Upper lobe of left lung (tissue), 6 donors: ENCODE data around the gene NCAM2. TPM values are rescaled to one million over a fixed set of nuclear protein-coding genes. Genes with fewer than 3 reads are reported as not detected.

Experiments
- ATAC-seq, 2 donors: fragments of 200-7000 bp; cut with Tn5 transposase; one replicate each; pipeline ENCODE4 v1.9.1; 2022; ENCODE audit warnings: mild to moderate bottlenecking in 2 of 2, moderate library complexity in 2 of 2; ENCODE audit not compliant: low FRiP score in 2 of 2
- DNase-seq, 2 donors: peaks; one replicate each; pipeline ENCODE4 v3.0.0-alpha.2; 2019 to 2020
- H3K27ac ChIP-seq, 4 donors: fragments of 200-600 bp; sonication (generic); one replicate each; pipeline ENCODE4 v1.5.1; 2016 to 2019
- H3K27me3 ChIP-seq, 4 donors: fragments of 200-600 bp; sonication (generic); one replicate each; pipeline ENCODE4 v1.5.1; 2017 to 2019
- H3K36me3 ChIP-seq, 4 donors: fragments of 200-600 bp; sonication (generic); one replicate each; pipeline ENCODE4 v1.5.1; 2016 to 2019
- H3K4me1 ChIP-seq, 4 donors: fragments of 200-600 bp; sonication (generic); one replicate each; pipeline ENCODE4 v1.5.1; 2018 to 2019
- H3K4me3 ChIP-seq, 4 donors: fragments of 200-600 bp; sonication (generic); one replicate each; pipeline ENCODE4 v1.5.1; 2017 to 2019; ENCODE audit warnings: mild to moderate bottlenecking in 2 of 4, moderate library complexity in 1 of 4
- H3K9me3 ChIP-seq, 4 donors: fragments of 200-600 bp; sonication (generic); one replicate each; pipeline ENCODE4 v1.5.1; 2018 to 2019
- CTCF ChIP-seq, 6 experiments: fragments of 450-650 bp in 4 of 6; fragments of 200-600 bp in 2 of 6; sonication (generic) in 2 of 6; IDR thresholded peaks; one replicate each; pipeline ENCODE4 v1.5.1; 2016 to 2019; ENCODE audit warnings: antibody characterized with exemption in 6 of 6
- EP300 ChIP-seq, 4 donors: sonication (generic); formaldehyde crosslinking; IDR thresholded peaks; one replicate each; pipeline ENCODE4 v1.5.1; 2017; ENCODE audit warnings: antibody characterized with exemption in 4 of 4, control low read depth in 2 of 4
- POLR2A ChIP-seq, 4 donors: fragments of 450-650 bp; IDR thresholded peaks; one replicate each; pipeline ENCODE4 v1.5.1; 2016 to 2017; ENCODE audit warnings: antibody characterized with exemption in 4 of 4, mild to moderate bottlenecking in 2 of 4
- POLR2AphosphoS5 ChIP-seq, 2 donors: sonication (generic); formaldehyde crosslinking; IDR thresholded peaks; one replicate each; pipeline ENCODE4 v1.5.1; 2017; ENCODE audit warnings: antibody characterized with exemption in 2 of 2
- WGBS, 2 donors: methylation state at CpG; one replicate each; pipeline ENCODE4 v1.1.5; 2017 to 2018; 5-methylcytosine and 5-hydroxymethylcytosine counted together
- total RNA-seq, 6 donors: library from RNA; depleted of rRNA in 4 of 6; stranded (reverse); fragments of >200 nt in 4 of 6; gene quantifications; one replicate each; pipeline versions ENCODE4 v1.1.0 to v1.2.1, GENCODE V29; 2016 to 2021
- donor health status: DM: no; HTN: no; CAD: no; lungs with moderate emphysema.
- donor health status: DM: no; HTN: yes; CAD: no; lungs with severe emphysema.

The NCAM2 gene
- total RNA-seq, 6 donors from 2014 or later, result 2.0 to 8.6 (median 2.9) TPM

GRCh38 chr21:21084179-21084578, 86.0 kb downstream of the NCAM2 start:
- 46 to 58% methylated on average over 1 of the region's 1 CpG for WGBS, 2 donors

GRCh38 chr21:21085206-21085605, 87.0 kb downstream of the NCAM2 start:
- 60 to 64% methylated on average over 3 of the region's 3 CpGs for WGBS, 2 donors
- TF ChIP-seq POLR2AphosphoS5 (IDR thresholded peaks at IDR 0.05), result no peak
- DNase-seq (no peak), ATAC-seq (no peak)
- Histone ChIP-seq H3K36me3 (no peaks in the 10 kb centered on the region), H3K27ac (no peak overlapping the region), H3K4me3 (no peak overlapping the region), H3K4me1 (no peaks in the 10 kb centered on the region), H3K9me3 (no peaks in the 10 kb centered on the region), H3K27me3 (no peaks in the 10 kb centered on the region)

More at GRCh38 chr21:21084179-21084578, 86.0 kb downstream of the NCAM2 start:
- ATAC-seq (no peak), DNase-seq (no peak)
- Histone ChIP-seq H3K27me3 (no peaks in the 10 kb centered on the region), H3K4me1 (no peaks in the 10 kb centered on the region), H3K36me3 (no peaks in the 10 kb centered on the region), H3K4me3 (no peak overlapping the region), H3K27ac (peak overlapping the region in 1 of 4 donors; percentile 17), H3K9me3 (no peaks in the 10 kb centered on the region)
- no peak for TF ChIP-seq CTCF (IDR thresholded peaks at IDR 0.05)
- TF ChIP-seq POLR2A (IDR thresholded peaks at IDR 0.05), result no peak
- no peak for TF ChIP-seq POLR2AphosphoS5 (IDR thresholded peaks at IDR 0.05)
- TF ChIP-seq EP300 (IDR thresholded peaks at IDR 0.05), result no peak

GRCh38 chr21:21096956-21097355, 98.7 kb downstream of the NCAM2 start:
- 56 to 60% methylated on average over 5 of the region's 5 CpGs for WGBS, 2 donors
- Histone ChIP-seq H3K36me3 (no peaks in the 10 kb centered on the region), H3K4me3 (no peak overlapping the region), H3K9me3 (no peaks in the 10 kb centered on the region), H3K27ac (no peak overlapping the region), H3K4me1 (no peaks in the 10 kb centered on the region), H3K27me3 (no peaks in the 10 kb centered on the region)
- DNase-seq (no peak), ATAC-seq (no peak)
- TF ChIP-seq POLR2AphosphoS5 (IDR thresholded peaks at IDR 0.05) (no peak), CTCF (IDR thresholded peaks at IDR 0.05) (no peak), EP300 (IDR thresholded peaks at IDR 0.05) (no peak), POLR2A (IDR thresholded peaks at IDR 0.05) (no peak)

GRCh38 chr21:21097466-21097865, 99.3 kb downstream of the NCAM2 start:
- Histone ChIP-seq H3K4me3 (no peak overlapping the region), H3K27me3 (no peaks in the 10 kb centered on the region), H3K27ac (no peak overlapping the region), H3K9me3 (no peaks in the 10 kb centered on the region), H3K36me3 (no peaks in the 10 kb centered on the region), H3K4me1 (no peaks in the 10 kb centered on the region)
- DNase-seq, result no peak
- WGBS, 2 donors, result 58 to 76% methylated on average over 1 of the region's 1 CpG
- ATAC-seq, result no peak
- TF ChIP-seq POLR2A (IDR thresholded peaks at IDR 0.05) (no peak), POLR2AphosphoS5 (IDR thresholded peaks at IDR 0.05) (no peak), EP300 (IDR thresholded peaks at IDR 0.05) (no peak), CTCF (IDR thresholded peaks at IDR 0.05) (no peak)

GRCh38 chr21:21101911-21102310, 103.7 kb downstream of the NCAM2 start:
- TF ChIP-seq CTCF (IDR thresholded peaks at IDR 0.05) (peak in 1 of 6 experiments; percentile 18), EP300 (IDR thresholded peaks at IDR 0.05) (no peak)
- H3K36me3 ChIP-seq, result no peaks in the 10 kb centered on the region
- WGBS, 2 donors, result 63 to 75% methylated on average over 1 of the region's 1 CpG
- no peak overlapping the region for H3K27ac ChIP-seq
- DNase-seq (peak in 1 of 2 donors; percentile 24), ATAC-seq (peak in 1 of 2 donors; percentile 26)
- no peak overlapping the region for H3K4me3 ChIP-seq
- H3K27me3 ChIP-seq, result no peaks in the 10 kb centered on the region
- H3K9me3 ChIP-seq, result no peaks in the 10 kb centered on the region
- no peaks in the 10 kb centered on the region for H3K4me1 ChIP-seq
